ENCODE measurements around the gene ZNF280D. TPM values are rescaled to one million over a fixed set of nuclear protein-coding genes. Genes with fewer than 3 reads are reported as not detected.

ZNF280D gene
- total and polyA plus RNA-seq, 2 of the 8 experiments (the other 6 are each of a cell fraction or from before 2014, with no cell fraction given): 7.4 to 27.5 TPM

DNA sequence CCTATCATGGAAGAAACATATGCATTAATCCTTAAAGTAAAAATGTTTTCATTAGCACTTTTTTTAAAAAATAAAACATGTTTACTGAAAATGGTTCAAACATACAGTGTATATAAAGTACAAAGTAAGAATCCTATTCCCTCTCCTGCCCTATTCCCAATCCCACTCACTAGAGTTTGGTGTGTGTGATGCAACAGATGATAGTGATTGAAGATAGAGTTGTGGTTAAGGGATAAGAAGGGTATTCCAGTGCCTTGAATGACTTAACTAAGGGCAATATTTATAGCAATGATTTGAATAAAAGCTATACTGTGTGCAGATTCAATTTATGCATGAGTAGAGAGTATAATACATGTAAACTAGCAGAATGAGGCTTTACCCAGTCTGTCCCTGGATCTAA lies 18.1 kb downstream of the ZNF280D start (continued):
- TF ChIP-seq, protein P1, sequence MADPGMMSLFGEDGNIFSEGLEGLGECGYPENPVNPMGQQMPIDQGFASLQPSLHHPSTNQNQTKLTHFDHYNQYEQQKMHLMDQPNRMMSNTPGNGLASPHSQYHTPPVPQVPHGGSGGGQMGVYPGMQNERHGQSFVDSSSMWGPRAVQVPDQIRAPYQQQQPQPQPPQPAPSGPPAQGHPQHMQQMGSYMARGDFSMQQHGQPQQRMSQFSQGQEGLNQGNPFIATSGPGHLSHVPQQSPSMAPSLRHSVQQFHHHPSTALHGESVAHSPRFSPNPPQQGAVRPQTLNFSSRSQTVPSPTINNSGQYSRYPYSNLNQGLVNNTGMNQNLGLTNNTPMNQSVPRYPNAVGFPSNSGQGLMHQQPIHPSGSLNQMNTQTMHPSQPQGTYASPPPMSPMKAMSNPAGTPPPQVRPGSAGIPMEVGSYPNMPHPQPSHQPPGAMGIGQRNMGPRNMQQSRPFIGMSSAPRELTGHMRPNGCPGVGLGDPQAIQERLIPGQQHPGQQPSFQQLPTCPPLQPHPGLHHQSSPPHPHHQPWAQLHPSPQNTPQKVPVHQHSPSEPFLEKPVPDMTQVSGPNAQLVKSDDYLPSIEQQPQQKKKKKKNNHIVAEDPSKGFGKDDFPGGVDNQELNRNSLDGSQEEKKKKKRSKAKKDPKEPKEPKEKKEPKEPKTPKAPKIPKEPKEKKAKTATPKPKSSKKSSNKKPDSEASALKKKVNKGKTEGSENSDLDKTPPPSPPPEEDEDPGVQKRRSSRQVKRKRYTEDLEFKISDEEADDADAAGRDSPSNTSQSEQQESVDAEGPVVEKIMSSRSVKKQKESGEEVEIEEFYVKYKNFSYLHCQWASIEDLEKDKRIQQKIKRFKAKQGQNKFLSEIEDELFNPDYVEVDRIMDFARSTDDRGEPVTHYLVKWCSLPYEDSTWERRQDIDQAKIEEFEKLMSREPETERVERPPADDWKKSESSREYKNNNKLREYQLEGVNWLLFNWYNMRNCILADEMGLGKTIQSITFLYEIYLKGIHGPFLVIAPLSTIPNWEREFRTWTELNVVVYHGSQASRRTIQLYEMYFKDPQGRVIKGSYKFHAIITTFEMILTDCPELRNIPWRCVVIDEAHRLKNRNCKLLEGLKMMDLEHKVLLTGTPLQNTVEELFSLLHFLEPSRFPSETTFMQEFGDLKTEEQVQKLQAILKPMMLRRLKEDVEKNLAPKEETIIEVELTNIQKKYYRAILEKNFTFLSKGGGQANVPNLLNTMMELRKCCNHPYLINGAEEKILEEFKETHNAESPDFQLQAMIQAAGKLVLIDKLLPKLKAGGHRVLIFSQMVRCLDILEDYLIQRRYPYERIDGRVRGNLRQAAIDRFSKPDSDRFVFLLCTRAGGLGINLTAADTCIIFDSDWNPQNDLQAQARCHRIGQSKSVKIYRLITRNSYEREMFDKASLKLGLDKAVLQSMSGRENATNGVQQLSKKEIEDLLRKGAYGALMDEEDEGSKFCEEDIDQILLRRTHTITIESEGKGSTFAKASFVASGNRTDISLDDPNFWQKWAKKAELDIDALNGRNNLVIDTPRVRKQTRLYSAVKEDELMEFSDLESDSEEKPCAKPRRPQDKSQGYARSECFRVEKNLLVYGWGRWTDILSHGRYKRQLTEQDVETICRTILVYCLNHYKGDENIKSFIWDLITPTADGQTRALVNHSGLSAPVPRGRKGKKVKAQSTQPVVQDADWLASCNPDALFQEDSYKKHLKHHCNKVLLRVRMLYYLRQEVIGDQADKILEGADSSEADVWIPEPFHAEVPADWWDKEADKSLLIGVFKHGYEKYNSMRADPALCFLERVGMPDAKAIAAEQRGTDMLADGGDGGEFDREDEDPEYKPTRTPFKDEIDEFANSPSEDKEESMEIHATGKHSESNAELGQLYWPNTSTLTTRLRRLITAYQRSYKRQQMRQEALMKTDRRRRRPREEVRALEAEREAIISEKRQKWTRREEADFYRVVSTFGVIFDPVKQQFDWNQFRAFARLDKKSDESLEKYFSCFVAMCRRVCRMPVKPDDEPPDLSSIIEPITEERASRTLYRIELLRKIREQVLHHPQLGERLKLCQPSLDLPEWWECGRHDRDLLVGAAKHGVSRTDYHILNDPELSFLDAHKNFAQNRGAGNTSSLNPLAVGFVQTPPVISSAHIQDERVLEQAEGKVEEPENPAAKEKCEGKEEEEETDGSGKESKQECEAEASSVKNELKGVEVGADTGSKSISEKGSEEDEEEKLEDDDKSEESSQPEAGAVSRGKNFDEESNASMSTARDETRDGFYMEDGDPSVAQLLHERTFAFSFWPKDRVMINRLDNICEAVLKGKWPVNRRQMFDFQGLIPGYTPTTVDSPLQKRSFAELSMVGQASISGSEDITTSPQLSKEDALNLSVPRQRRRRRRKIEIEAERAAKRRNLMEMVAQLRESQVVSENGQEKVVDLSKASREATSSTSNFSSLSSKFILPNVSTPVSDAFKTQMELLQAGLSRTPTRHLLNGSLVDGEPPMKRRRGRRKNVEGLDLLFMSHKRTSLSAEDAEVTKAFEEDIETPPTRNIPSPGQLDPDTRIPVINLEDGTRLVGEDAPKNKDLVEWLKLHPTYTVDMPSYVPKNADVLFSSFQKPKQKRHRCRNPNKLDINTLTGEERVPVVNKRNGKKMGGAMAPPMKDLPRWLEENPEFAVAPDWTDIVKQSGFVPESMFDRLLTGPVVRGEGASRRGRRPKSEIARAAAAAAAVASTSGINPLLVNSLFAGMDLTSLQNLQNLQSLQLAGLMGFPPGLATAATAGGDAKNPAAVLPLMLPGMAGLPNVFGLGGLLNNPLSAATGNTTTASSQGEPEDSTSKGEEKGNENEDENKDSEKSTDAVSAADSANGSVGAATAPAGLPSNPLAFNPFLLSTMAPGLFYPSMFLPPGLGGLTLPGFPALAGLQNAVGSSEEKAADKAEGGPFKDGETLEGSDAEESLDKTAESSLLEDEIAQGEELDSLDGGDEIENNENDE (IDR thresholded peaks at IDR 0.05; ENCODE audit: insufficient replicate concordance, low read length): no peak
- TF ChIP-seq SUZ12 (IDR thresholded peaks at IDR 0.05; ENCODE audit: low read length): no peak
- TF ChIP-seq JUND (IDR thresholded peaks at IDR 0.05; ENCODE audit: low read length): no peak
- TF ChIP-seq POLR2AphosphoS5 (IDR thresholded peaks at IDR 0.05; ENCODE audit: low read depth, low read length): no peak
- no peak for TF ChIP-seq SP1 (IDR thresholded peaks at IDR 0.05; ENCODE audit: low read depth, low read length)
- no peak for TF ChIP-seq CHD2 (IDR thresholded peaks at IDR 0.05; ENCODE audit: low read length)
- no peak for TF ChIP-seq BRCA1 (IDR thresholded peaks at IDR 0.05; ENCODE audit: low read depth, low read length)

Measured in H1 (cell line).